Fibroblast of the aortic adventitia (primary cell): ENCODE results near the gene LRP4. TPM values are rescaled to one million over a fixed set of nuclear protein-coding genes. Genes with fewer than 3 reads are reported as not detected.

Experiments used
- DNase-seq: peaks from one replicate; pipeline ENCODE4 v3.0.0-alpha.2; 2010; ENCODE audit warnings: low read depth
- H3K4me3 ChIP-seq: 2 replicates; pipeline ENCODE4 v1.5.1; 2011; ENCODE audit warnings: low read depth, mild to moderate bottlenecking, control low read depth, low read length, moderate library complexity
- total RNA-seq: library from RNA; depleted of rRNA; stranded (reverse); fragments of >200 nt; gene quantifications from 2 replicates; pipeline ENCODE4 v1.2.3, GENCODE V29; 2012; ENCODE audit warnings: low replicate concordance
- TF ChIP-seq, protein P1 (sequence below): IDR thresholded peaks from 2 replicates; pipeline ENCODE4 v1.5.1; 2011; ENCODE audit warnings: mild to moderate bottlenecking, low read length, control low read depth, inconsistent platforms; ENCODE audit not compliant: insufficient read depth

The LRP4 gene
- total RNA-seq, 1 donor, result 9.7 TPM

DNA sequence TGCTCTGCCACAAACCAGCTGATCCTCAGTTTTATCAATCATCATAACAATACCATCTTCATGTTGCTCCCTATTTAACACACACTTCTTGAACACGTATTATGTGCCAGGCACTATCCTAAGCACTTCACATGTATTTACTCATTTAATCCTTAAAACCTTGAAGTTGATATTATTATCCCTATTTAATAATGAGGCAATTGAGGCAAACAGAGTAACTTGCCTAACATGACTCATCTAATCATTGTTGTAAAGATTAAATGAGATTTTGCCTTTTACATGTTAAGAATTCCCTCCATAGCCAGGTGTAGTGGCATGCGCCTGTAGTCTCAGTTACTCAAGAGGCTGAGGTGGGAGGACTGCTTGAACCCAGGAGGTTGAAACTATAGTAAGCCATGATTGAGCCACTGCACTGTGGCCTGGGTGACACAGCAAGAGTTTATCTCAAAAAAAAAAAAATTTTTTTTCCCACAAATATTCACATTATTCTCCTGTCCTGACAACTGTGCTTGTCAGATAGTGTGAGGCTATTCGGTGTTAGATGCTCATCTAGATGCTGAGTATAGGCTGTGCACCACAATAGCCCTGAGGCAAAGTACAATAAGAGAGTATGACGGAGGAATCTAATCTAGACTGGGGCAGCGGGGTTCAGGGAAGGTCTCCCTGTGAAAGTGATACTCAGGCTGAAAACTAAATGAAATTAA is 85.7 kb downstream of the LRP4 start:
- no peak overlapping the region for H3K4me3 ChIP-seq
- no peak for DNase-seq
- TF ChIP-seq, protein P1, sequence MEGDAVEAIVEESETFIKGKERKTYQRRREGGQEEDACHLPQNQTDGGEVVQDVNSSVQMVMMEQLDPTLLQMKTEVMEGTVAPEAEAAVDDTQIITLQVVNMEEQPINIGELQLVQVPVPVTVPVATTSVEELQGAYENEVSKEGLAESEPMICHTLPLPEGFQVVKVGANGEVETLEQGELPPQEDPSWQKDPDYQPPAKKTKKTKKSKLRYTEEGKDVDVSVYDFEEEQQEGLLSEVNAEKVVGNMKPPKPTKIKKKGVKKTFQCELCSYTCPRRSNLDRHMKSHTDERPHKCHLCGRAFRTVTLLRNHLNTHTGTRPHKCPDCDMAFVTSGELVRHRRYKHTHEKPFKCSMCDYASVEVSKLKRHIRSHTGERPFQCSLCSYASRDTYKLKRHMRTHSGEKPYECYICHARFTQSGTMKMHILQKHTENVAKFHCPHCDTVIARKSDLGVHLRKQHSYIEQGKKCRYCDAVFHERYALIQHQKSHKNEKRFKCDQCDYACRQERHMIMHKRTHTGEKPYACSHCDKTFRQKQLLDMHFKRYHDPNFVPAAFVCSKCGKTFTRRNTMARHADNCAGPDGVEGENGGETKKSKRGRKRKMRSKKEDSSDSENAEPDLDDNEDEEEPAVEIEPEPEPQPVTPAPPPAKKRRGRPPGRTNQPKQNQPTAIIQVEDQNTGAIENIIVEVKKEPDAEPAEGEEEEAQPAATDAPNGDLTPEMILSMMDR, result no peak

DNA sequence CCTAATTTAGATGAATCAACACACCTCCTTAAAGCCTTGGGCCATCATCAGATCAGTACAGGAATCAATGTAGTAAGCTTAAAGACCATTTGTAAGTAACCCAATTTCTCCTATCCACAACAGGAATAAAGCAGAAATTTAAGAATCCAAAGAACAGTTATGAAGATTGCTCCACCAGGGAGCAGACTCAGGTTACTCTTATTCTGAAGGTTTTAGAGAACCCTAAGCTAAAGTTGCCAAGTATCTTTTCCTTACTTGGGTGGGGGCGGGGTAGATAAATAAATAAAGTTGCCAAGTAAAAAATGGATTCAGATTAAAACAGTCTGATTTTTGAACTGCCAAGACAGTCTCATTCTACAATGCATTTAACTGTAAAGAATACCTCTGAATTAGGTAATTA is 90.4 kb downstream of the LRP4 start:
- H3K4me3 ChIP-seq, result no peak overlapping the region
- TF ChIP-seq, protein P1, result no peak
- DNase-seq, result peak; percentile 49

DNA sequence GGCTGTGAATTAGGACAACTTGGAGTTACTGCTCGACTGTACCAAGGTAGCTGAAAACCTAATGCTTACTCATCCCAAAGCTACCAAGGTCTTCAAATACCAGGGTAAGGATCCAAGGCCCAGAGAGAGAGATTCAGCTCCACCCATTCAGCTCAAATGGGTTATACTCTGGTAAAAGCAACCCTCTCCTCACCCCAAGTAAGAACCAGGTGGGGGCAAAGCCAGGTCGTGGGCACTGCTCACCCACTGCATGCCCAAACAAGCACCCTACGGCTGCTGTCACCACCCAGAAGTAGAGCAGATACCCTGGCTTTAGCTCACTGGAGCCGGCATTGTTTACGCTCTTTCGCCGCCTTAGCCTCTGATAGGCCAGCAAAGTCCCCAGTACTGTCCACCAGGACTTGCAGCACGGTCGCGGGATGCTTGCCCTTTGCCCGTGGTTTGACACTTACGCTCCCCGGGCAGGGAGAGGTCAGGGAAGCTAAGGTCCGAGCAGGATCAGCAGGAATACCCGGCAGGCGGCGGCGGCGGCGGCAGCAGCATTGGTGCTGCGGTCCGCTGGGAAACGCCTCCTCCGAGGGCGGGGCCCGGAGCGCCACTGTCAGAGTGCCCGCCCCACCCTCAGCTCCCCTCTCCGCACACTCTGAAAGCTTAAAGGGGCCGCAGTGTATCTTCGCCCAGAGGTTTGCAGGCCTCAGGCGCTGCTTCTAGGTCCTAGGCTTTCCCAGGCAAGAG is 91.9 kb downstream of the LRP4 start:
- peak overlapping the region; percentile 83 for H3K4me3 ChIP-seq
- DNase-seq, result peak; percentile 72
- TF ChIP-seq, protein P1, result peak; percentile 18

DNA sequence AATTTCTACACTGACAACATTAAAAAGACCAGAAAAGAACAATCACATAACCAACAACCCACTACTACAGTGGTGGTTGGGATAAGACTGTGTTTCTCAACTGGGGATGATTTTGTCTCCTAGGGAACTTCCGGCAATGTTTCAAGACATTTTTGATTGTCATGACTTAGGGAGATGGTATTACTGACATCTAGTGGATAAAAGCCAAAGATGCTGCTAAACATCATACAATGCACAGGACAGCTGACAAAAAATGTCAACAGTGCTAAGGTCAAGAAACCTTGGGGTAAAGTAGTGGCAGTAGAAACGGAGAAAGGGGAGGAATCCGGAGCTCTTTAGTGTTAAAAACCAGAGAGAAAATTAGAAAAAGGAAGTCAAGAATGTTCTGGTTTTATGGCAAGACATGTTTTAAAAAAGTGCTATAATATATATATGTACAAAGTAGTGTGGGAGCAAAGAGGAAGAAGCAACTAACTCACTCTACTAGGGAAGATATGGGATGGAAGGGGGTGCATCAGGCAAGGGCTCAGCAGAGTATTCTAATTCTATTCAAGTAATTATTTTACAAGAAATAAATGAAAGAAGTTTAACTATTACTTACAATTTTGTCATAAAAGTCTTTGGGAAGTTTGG is 109.4 kb downstream of the LRP4 start:
- DNase-seq, result no peak
- no peak overlapping the region for H3K4me3 ChIP-seq
- TF ChIP-seq, protein P1, result no peak

Other genes starting within 250 kb of the LRP4 start
- 52.3 and 65.2 TPM in 2 replicates for gene ARHGAP1, start 217.9 kb downstream of the LRP4 start, total RNA-seq
- 9.3 and 18.7 TPM in 2 replicates for gene ZNF408, start 217.5 kb downstream of the LRP4 start, total RNA-seq
- not detected in 2 replicates for gene F2, start 199.3 kb downstream of the LRP4 start, total RNA-seq
- gene CKAP5, start 72.3 kb downstream of the LRP4 start, total RNA-seq, result 79.5 and 83.3 TPM in 2 replicates
- 24.6 and 34.9 TPM in 2 replicates for gene CSTPP1, start 18.2 kb upstream of the LRP4 start, total RNA-seq